Measurements from ENCODE around the gene SCNM1. TPM values are rescaled to one million over a fixed set of nuclear protein-coding genes. Genes with fewer than 3 reads are reported as not detected.

SCNM1 gene
- total RNA-seq, 6 experiments from 2014 or later: 7.5 to 13.2 (median 8.5) TPM

DNA sequence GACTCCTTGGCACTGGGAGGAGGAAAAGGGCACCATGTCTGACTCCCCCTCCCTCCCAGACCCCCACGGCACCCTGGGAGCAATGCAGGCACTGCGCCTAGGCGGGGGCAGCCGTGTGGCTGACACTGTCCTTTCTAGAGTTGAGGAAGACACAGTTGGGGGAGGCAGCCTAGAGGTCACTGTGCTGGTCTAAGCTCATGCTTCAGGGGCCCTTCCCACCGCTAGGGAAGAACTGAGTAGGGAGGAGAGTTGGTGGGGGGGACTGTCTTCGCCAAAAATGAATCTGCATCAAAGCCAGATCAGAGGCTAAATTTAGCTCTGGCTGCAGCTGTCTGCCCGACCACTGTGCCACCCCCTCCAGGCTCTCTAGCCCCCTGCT is 22.9 kb upstream of the SCNM1 start:
- Histone ChIP-seq H3K27me3 (no peaks in the 10 kb centered on the region), H3K4me3 (no peak overlapping the region), H3K36me3 (no peaks in the 10 kb centered on the region), H3K4me1 (peaks cover 0 to 16% (median 5%) of the 10 kb centered on the region in 4 donors), H3K9me3 (no peaks in the 10 kb centered on the region), H3K27ac (no peak overlapping the region)
- DNase-seq (no peak), ATAC-seq (no peak)
- intact Hi-C loops (cut with DNase I): no loop called here
- 80% methylated on average over 1 of the region's 7 CpGs for WGBS (ENCODE audit: insufficient coverage, low coverage, low lambda C conversion rate, missing lambda C conversion rate)
- TF ChIP-seq CTCF (IDR thresholded peaks at IDR 0.05) (no peak), POLR2A (IDR thresholded peaks at IDR 0.05) (no peak)

GRCh38 chr1:151143986-151144385 is 22.0 kb upstream of the SCNM1 start:
- no peak for TF ChIP-seq CTCF (IDR thresholded peaks at IDR 0.05)
- no peak for TF ChIP-seq POLR2A (IDR thresholded peaks at IDR 0.05)
- H3K36me3 ChIP-seq: no peaks in the 10 kb centered on the region

DNA sequence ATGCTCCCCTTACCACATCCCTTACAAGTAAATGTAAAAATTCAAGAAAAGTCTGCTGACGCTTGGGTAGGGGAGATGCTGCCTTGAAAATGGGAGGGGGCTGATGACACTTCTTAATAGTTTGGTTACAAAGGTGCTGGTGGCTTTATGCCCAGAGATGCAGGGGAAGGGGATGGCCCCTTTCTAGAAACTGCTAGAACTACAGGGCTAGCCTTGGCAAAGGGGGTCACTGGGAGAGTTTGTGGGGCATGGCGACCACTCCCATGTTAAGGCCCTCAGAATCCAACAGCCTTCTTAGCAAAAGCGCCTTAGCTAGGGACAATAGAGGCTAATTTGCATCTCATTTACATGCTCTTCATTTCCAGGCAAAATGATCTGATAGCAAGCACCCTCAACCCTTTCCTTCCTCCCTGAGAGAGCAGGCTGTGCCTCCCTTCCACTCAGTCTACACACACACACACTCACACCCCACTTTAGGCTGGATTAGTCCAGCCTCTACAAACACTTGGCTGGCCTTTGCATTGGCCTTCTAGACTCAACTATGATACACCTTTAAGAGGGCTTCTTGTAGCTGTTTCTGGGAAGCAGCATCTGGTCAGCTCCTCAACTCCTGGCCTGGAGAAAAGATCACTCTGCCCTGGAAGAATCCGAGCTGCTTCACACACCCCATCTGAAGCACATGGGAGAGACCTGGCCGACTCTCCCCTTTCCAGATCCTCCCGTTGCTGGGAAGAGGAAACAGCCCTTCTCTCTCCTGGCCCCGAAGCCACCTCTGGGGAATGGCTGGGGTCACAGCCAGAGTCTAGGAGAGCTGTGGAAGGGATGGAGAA is 21.3 kb upstream of the SCNM1 start:
- Histone ChIP-seq H3K4me3 (no peak overlapping the region), H3K27ac (no peak overlapping the region), H3K4me1 (peaks cover 0 to 17% (median 5%) of the 10 kb centered on the region in 4 donors), H3K36me3 (no peaks in the 10 kb centered on the region), H3K9me3 (no peaks in the 10 kb centered on the region), H3K27me3 (no peaks in the 10 kb centered on the region)
- DNase-seq: no peak
- TF ChIP-seq CTCF (IDR thresholded peaks at IDR 0.05) (no peak), POLR2A (IDR thresholded peaks at IDR 0.05) (no peak)
- intact Hi-C loops (cut with DNase I): no loop called here
- WGBS (ENCODE audit: insufficient coverage, low coverage, low lambda C conversion rate, missing lambda C conversion rate): 83% methylated on average over 1 of the region's 7 CpGs
- ATAC-seq: no peak

More at GRCh38 chr1:151143986-151144385, 22.0 kb upstream of the SCNM1 start:
- intact Hi-C loops (cut with DNase I): no loop called here
- no peaks in the 10 kb centered on the region for H3K9me3 ChIP-seq
- no peak overlapping the region for H3K27ac ChIP-seq
- WGBS (ENCODE audit: insufficient coverage, low coverage, low lambda C conversion rate, missing lambda C conversion rate): 71% methylated on average over 3 of the region's 5 CpGs
- no peak overlapping the region for H3K4me3 ChIP-seq
- DNase-seq (no peak), ATAC-seq (no peak)
- no peaks in the 10 kb centered on the region for H3K27me3 ChIP-seq
- H3K4me1 ChIP-seq: peaks cover 0 to 17% (median 5%) of the 10 kb centered on the region in 4 donors

- DNase-seq (no peak), ATAC-seq (no peak)
- no peak for TF ChIP-seq CTCF (IDR thresholded peaks at IDR 0.05)
- TF ChIP-seq POLR2A (IDR thresholded peaks at IDR 0.05): no peak
- H3K27ac ChIP-seq: peak overlapping the region in 1 of 3 donors; percentile 17
- H3K9me3 ChIP-seq: no peaks in the 10 kb centered on the region
- intact Hi-C loops (cut with DNase I): no loop called here
- H3K4me1 ChIP-seq: peaks cover 0 to 17% (median 5%) of the 10 kb centered on the region in 4 donors
- H3K27me3 ChIP-seq: no peaks in the 10 kb centered on the region
- H3K4me3 ChIP-seq: peak overlapping the region; percentile 62 to 73 (median 67)
- H3K36me3 ChIP-seq: no peaks in the 10 kb centered on the region
- 25% methylated on average over 4 of the region's 43 CpGs for WGBS (ENCODE audit: insufficient coverage, low coverage, low lambda C conversion rate, missing lambda C conversion rate)
Observed at GRCh38 chr1:151145304-151146071, 20.5 kb upstream of the SCNM1 start.

Measured in right lobe of liver (tissue), 6 donors.